Measurements from ENCODE around the gene DTNB.
"Not testable (repeated sequence)": the region's sequence is repeated elsewhere in the genome, so short reads cannot be mapped to it uniquely, and the experiment has no call there.

The DTNB gene

GRCh38 chr2:25411281-25411680 lies 262.1 kb downstream of the DTNB start:
- FAIRE-seq, result no peak

GRCh38 chr2:25410370-25410769 lies 263.0 kb downstream of the DTNB start:
- no peak for FAIRE-seq

- no peak for FAIRE-seq
These were observed 263.9 kb downstream of the DTNB start for GRCh38 chr2:25409468-25409867.

- FAIRE-seq, result no peak
These were observed 264.3 kb downstream of the DTNB start for GRCh38 chr2:25409044-25409443.

- FAIRE-seq, result no peak
These were observed 267.6 kb downstream of the DTNB start for GRCh38 chr2:25405611-25406295.

GRCh38 chr2:25403120-25403760 lies 270.1 kb downstream of the DTNB start:
- not testable (repeated sequence) for FAIRE-seq

- FAIRE-seq, result no peak
These were observed 270.9 kb downstream of the DTNB start for GRCh38 chr2:25402477-25402876.

- FAIRE-seq, result no peak
These were observed 271.9 kb downstream of the DTNB start for GRCh38 chr2:25401307-25402026.

GRCh38 chr2:25400576-25401216 lies 272.7 kb downstream of the DTNB start:
- FAIRE-seq, result no peak

- no peak for FAIRE-seq
These were observed 273.2 kb downstream of the DTNB start for GRCh38 chr2:25400169-25400568.

GRCh38 chr2:25398534-25398933 lies 274.8 kb downstream of the DTNB start:
- no peak for FAIRE-seq

- no peak for FAIRE-seq
These were observed 275.6 kb downstream of the DTNB start for GRCh38 chr2:25397777-25398176.

GRCh38 chr2:25389161-25389560 lies 284.2 kb downstream of the DTNB start:
- no peak for FAIRE-seq

- FAIRE-seq, result no peak
These were observed 284.9 kb downstream of the DTNB start for GRCh38 chr2:25388491-25388890.

- no peak for FAIRE-seq
These were observed 285.4 kb downstream of the DTNB start for GRCh38 chr2:25387876-25388449.

GRCh38 chr2:25386971-25387875 lies 286.2 kb downstream of the DTNB start:
- FAIRE-seq, result no peak

GRCh38 chr2:25385910-25386309 lies 287.5 kb downstream of the DTNB start:
- no peak for FAIRE-seq

- FAIRE-seq, result no peak
These were observed 289.6 kb downstream of the DTNB start for GRCh38 chr2:25383806-25384205.

GRCh38 chr2:25381502-25381901 lies 291.9 kb downstream of the DTNB start:
- FAIRE-seq, result no peak

GRCh38 chr2:25380586-25381375 lies 292.6 kb downstream of the DTNB start:
- FAIRE-seq, result no peak

- FAIRE-seq, result no peak
These were observed 293.4 kb downstream of the DTNB start for GRCh38 chr2:25380023-25380422.

All from A204.1 (cell line).